DND-41 (cell line): ENCODE measurements around the gene FDXR.

Experiments used
- ATAC-seq: fragments of 200-7000 bp; cut with Tn5 transposase; 3 replicates; pipeline ENCODE4 v1.9.1; 2021; ENCODE audit warnings: low read depth; ENCODE audit not compliant: insufficient read depth
- DNase-seq: peaks from one replicate; pipeline ENCODE4 v3.0.0-alpha.2; 2020
- H2AFZ ChIP-seq: 2 replicates; pipeline ENCODE4 v1.6.0; 2012; ENCODE audit warnings: low read depth, low read length
- H3K27ac ChIP-seq: 2 replicates; pipeline ENCODE4 v1.5.1; 2012; ENCODE audit warnings: low read length, inconsistent platforms
- H3K27me3 ChIP-seq: fragments of 200-600 bp; sonication (generic); 2 replicates; pipeline ENCODE4 v1.6.0; 2012; ENCODE audit warnings: low read length, mild to moderate bottlenecking, inconsistent platforms; ENCODE audit not compliant: insufficient read depth, poor library complexity
- H3K36me3 ChIP-seq: 2 replicates; pipeline ENCODE4 v1.5.1; 2012; ENCODE audit warnings: low read length, inconsistent platforms; ENCODE audit not compliant: insufficient read depth
- H3K4me1 ChIP-seq: 2 replicates; pipeline ENCODE4 v1.5.1; 2012; ENCODE audit warnings: mild to moderate bottlenecking, low read length; ENCODE audit not compliant: insufficient read depth
- H3K4me2 ChIP-seq: 2 replicates; pipeline ENCODE4 v1.6.0; 2012; ENCODE audit warnings: mild to moderate bottlenecking, moderate library complexity, low read length, inconsistent platforms; ENCODE audit not compliant: insufficient read depth
- H3K4me3 ChIP-seq, 2 experiments: fragments of 200-600 bp in 1 of 2; shearing (Covaris generic) in 1 of 2; 2 replicates each; pipeline ENCODE4 v1.5.1; 2012 to 2016; ENCODE audit warnings: inconsistent platforms in 2 of 2, low read length in 2 of 2, mild to moderate bottlenecking in 2 of 2, low read depth in 1 of 2, moderate library complexity in 1 of 2
- H3K79me2 ChIP-seq: 2 replicates; pipeline ENCODE4 v1.6.0; 2012; ENCODE audit warnings: low read length, inconsistent platforms; ENCODE audit not compliant: insufficient read depth
- H3K9ac ChIP-seq: 2 replicates; pipeline ENCODE4 v1.6.0; 2012; ENCODE audit warnings: low read depth, mild to moderate bottlenecking, inconsistent platforms, low read length, moderate library complexity
- H3K9me3 ChIP-seq: 2 replicates; pipeline ENCODE4 v1.5.1; 2012; ENCODE audit warnings: low read length, moderate library complexity, mild to moderate bottlenecking, inconsistent platforms; ENCODE audit not compliant: insufficient read depth, severe bottlenecking
- H4K20me1 ChIP-seq: 2 replicates; pipeline ENCODE4 v1.6.0; 2012; ENCODE audit warnings: low read length; ENCODE audit not compliant: insufficient read depth
- CTCF ChIP-seq: IDR thresholded peaks from 2 replicates; pipeline ENCODE4 v1.5.1; 2012; ENCODE audit warnings: borderline replicate concordance, low read length, moderate library complexity, mild to moderate bottlenecking; ENCODE audit not compliant: poor library complexity, severe bottlenecking; ENCODE audit errors: extremely low read depth
- EZH2 ChIP-seq: IDR thresholded peaks from 3 replicates; pipeline ENCODE4 v1.6.1; 2012; ENCODE audit warnings: borderline replicate concordance, low read depth, mild to moderate bottlenecking, moderate library complexity, low read length, inconsistent platforms; ENCODE audit not compliant: severe bottlenecking

Gene FDXR

GRCh38 chr17:74904687-74905409, 32.1 kb upstream of the FDXR start:
- Histone ChIP-seq H3K9me3 (no peaks in the 10 kb centered on the region), H3K4me3 (no peak overlapping the region), H3K9ac (no peak overlapping the region), H2AFZ (no peak overlapping the region), H3K79me2 (no peaks in the 10 kb centered on the region), H3K4me1 (no peaks in the 10 kb centered on the region), H3K27me3 (no peaks in the 10 kb centered on the region), H3K27ac (no peak overlapping the region), H3K4me2 (no peak overlapping the region), H3K36me3 (no peaks in the 10 kb centered on the region), H4K20me1 (no peaks in the 10 kb centered on the region)
- no peak for ATAC-seq
- TF ChIP-seq EZH2 (no peak), CTCF (no peak)
- DNase-seq = no peak

- Histone ChIP-seq H2AFZ (no peak overlapping the region), H3K9me3 (no peaks in the 10 kb centered on the region), H3K36me3 (no peaks in the 10 kb centered on the region), H4K20me1 (no peaks in the 10 kb centered on the region), H3K79me2 (no peaks in the 10 kb centered on the region), H3K27ac (no peak overlapping the region), H3K4me3 (no peak overlapping the region), H3K27me3 (no peaks in the 10 kb centered on the region), H3K4me1 (no peaks in the 10 kb centered on the region), H3K4me2 (no peak overlapping the region), H3K9ac (no peak overlapping the region)
- ATAC-seq (no peak), DNase-seq (no peak)
- TF ChIP-seq CTCF = no peak
- no peak for TF ChIP-seq EZH2
These were observed 30.9 kb upstream of the FDXR start for GRCh38 chr17:74903671-74904070.

GRCh38 chr17:74903034-74903433, 30.2 kb upstream of the FDXR start:
- Histone ChIP-seq H2AFZ (no peak overlapping the region), H3K27me3 (no peaks in the 10 kb centered on the region), H3K27ac (no peak overlapping the region), H3K79me2 (no peaks in the 10 kb centered on the region), H3K4me1 (no peaks in the 10 kb centered on the region), H3K4me2 (no peak overlapping the region), H3K4me3 (no peak overlapping the region), H3K9ac (no peak overlapping the region), H3K36me3 (no peaks in the 10 kb centered on the region), H3K9me3 (no peaks in the 10 kb centered on the region), H4K20me1 (no peaks in the 10 kb centered on the region)
- TF ChIP-seq CTCF (no peak), EZH2 (no peak)
- no peak for DNase-seq
- ATAC-seq = no peak
